NT2/D1 (cell line): Measurements from ENCODE around the gene TCAF1.
"Not testable (repeated sequence)": the region's sequence is repeated elsewhere in the genome, so short reads cannot be mapped to it uniquely, and the experiment has no call there.

Experiments
- DNase-seq: peaks from one replicate; pipeline ENCODE4 v3.0.0-alpha.2; 2011; ENCODE audit warnings: low read depth, low spot score
- H3K27me3 ChIP-seq: 2 replicates; pipeline ENCODE4 v1.6.0; 2011; ENCODE audit warnings: mild to moderate bottlenecking; ENCODE audit not compliant: insufficient read length, insufficient read depth
- H3K36me3 ChIP-seq: 2 replicates; pipeline ENCODE4 v1.6.1; 2011; ENCODE audit warnings: mild to moderate bottlenecking, low read length, mixed read lengths; ENCODE audit not compliant: insufficient read depth, insufficient read length
- H3K4me1 ChIP-seq: 2 replicates; pipeline ENCODE4 v1.5.1; 2011; ENCODE audit not compliant: insufficient read depth, insufficient read length
- H3K4me3 ChIP-seq: 2 replicates; pipeline ENCODE4 v1.5.1; 2011; ENCODE audit warnings: low read depth; ENCODE audit not compliant: insufficient read length
- H3K9ac ChIP-seq: 2 replicates; pipeline ENCODE4 v1.6.0; 2011; ENCODE audit warnings: low read depth; ENCODE audit not compliant: insufficient read length
- H3K9me3 ChIP-seq: 2 replicates; pipeline ENCODE4 v1.5.1; 2011; ENCODE audit warnings: mild to moderate bottlenecking, low read length; ENCODE audit not compliant: insufficient read depth

TCAF1 gene

DNA sequence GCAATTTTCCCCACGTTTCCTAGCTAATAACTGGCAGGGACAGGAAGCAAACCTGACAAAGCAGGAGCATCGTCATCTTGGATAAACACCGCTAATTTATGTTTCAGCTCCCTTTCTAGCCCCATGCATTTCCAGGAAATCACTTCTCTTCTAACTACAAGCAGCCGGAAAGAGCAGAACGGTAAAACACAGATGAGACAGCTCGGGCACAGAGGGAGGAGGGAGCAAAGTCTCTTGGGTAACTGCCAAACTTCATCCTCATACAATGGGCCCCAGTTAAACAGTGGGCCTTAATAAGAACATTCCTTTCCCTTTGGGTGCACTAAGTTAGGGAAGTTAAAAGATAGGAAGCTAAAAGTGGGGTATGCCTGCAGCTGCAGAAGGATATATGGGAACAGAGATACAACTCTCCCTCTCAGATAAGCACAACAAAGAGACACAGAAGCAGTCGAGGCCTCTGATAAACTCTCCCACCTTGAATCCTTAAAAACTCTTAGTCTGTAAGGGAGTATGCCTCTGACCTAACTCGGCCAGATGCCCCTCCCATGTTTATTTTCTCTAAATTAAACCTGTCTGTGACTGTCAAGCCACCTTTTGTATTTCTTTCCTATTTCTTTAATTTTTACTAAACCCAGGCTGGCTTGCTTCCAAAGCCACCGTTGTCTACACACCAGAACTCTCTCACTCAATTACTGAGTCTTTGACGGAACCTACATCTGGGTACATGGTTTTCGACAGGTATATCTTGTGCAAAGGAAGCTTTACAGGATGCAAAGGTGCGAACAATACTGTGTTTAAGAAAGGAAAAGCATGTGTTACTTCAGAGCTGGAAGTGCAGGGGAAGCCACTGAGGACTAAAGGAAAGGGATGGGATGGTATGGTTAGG, 80.3 kb downstream of the TCAF1 start:
- not testable (repeated sequence) for H3K27me3 ChIP-seq, H3K4me1 ChIP-seq, H3K4me3 ChIP-seq, H3K9ac ChIP-seq, DNase-seq, H3K9me3 ChIP-seq, H3K36me3 ChIP-seq

DNA sequence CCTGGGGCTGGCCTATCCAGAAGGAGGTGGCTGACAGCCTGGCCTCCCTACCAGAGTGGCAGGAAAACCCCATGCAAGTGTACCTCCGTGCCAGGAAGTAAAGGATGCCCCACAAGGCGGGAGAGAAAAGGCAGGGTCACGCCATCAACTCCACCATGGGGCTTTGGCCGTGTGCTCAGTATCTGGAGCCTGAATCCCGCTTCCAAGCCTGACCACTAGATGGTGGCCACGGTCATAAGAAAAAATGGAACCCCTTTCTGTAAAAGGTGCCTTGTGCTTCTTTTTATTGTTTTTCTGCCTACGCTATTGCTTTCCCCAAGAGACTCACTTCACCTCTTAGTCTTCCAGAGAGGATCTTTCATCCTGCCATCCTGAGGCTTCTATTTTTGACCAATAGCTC, 84.1 kb downstream of the TCAF1 start:
- H3K9me3 ChIP-seq, H3K9ac ChIP-seq, H3K4me1 ChIP-seq, H3K4me3 ChIP-seq, H3K27me3 ChIP-seq, H3K36me3 ChIP-seq, DNase-seq: not testable (repeated sequence)

DNA sequence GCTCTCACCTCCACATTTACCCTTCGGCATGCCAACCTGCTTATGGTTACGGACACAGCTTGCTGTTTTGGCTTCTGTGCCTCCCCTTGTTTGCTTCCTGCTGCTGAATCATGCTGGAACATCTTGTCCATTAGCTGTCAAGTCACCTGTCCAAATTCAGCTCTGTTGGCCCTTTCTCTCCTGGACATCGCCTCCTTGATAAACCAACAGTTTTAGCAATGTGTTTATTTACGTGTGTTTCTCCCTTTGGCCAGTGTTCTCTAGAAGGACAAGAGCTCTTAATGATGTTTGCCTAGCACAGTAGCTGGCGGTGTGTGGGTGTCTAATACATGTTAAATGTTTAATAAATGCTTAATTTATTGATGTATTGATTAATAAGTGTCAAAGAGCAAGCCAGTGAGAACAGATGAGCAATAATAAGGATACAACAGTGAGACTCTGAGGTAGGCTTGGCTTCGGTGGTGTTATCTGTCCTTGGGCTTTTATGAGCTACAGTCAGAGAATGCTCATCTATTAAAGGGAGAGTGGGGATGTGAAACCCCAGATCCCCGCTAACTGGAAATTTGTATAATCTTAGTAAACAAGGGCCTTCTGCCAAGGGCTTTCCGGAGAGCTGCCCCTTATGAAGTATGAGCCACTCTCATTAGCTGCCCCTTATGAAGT, 85.4 kb downstream of the TCAF1 start:
- not testable (repeated sequence) for H3K9me3 ChIP-seq, H3K9ac ChIP-seq, H3K36me3 ChIP-seq, H3K4me3 ChIP-seq, DNase-seq, H3K4me1 ChIP-seq, H3K27me3 ChIP-seq

DNA sequence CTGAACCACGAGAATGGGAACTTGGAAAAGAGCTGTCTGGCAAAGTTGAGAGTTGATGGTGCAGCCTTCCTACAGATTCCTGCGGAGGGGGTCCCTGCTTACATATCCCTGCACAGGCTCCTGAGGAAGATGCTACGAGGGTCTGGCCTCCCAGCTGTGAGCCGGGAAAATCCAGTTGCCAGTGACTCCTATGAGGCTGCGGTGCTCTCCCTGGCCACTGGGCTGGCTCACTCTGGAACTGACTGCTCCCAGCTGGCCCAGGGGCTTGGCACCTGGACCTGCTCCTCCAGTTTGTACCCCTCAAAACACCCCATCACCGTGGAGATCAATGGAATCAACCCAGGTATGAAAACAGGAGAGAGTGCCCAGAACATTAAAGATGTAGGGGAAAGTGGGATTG, 91.3 kb downstream of the TCAF1 start:
- not testable (repeated sequence) for DNase-seq, H3K36me3 ChIP-seq, H3K4me3 ChIP-seq, H3K9ac ChIP-seq, H3K9me3 ChIP-seq, H3K4me1 ChIP-seq, H3K27me3 ChIP-seq

DNA sequence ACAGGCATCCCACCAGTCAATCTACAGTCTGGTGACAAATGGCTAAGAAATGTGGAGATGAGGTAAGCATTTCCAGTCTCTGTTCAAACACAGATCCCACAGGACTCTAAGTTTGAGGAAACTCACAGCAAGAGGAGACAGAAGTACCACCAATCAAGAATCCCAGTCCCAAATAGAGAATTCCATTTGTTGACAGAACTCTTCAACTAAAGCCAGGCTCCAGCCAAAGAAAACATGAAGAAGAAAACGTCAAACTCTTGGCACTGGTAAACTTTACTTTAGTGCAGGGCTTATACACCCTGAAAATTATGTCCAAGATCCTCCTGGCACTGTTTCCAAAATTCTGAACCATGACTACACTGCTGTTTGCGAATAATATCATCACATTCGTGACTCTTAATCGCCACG, 95.3 kb downstream of the TCAF1 start:
- not testable (repeated sequence) for H3K9me3 ChIP-seq, H3K4me3 ChIP-seq, H3K36me3 ChIP-seq, H3K4me1 ChIP-seq, H3K27me3 ChIP-seq, H3K9ac ChIP-seq, DNase-seq
